Activated CD8-positive, alpha-beta T cell treated with anti-CD3 and anti-CD28 coated beads for 36 hours (primary cell): ENCODE measurements around the gene MMRN2. TPM values are rescaled to one million over a fixed set of nuclear protein-coding genes. Genes with fewer than 3 reads are reported as not detected.

ENCODE experiments used
- ATAC-seq: fragments of 200-7000 bp; cut with Tn5 transposase; one replicate; pipeline ENCODE4 v1.10.0; 2021; ENCODE audit warnings: mild to moderate bottlenecking, moderate library complexity
- CTCF ChIA-PET: fragments of 350-600 bp; sonication (Branson Sonifier 250); formaldehyde crosslinking; loops from one replicate; lab custom pipeline; 2021; ENCODE audit warnings: antibody characterized with exemption; lab: Charles Lee
- POLR2A ChIA-PET: fragments of 350-600 bp; sonication (Branson Sonifier 250); formaldehyde crosslinking; loops from one replicate; lab custom pipeline; 2021; ENCODE audit warnings: antibody characterized with exemption; lab: Charles Lee
- DNase-seq: peaks from one replicate; pipeline ENCODE4 v3.0.0-alpha.2; 2020
- H3K27ac Mint-ChIP-seq: one replicate; pipeline ENCODE4 v1.8.0; 2021; ENCODE audit warnings: mild to moderate bottlenecking, mixed read lengths
- H3K27me3 Mint-ChIP-seq: one replicate; pipeline ENCODE4 v1.8.0; 2021; ENCODE audit warnings: mixed read lengths
- H3K36me3 Mint-ChIP-seq: one replicate; pipeline ENCODE4 v1.8.0; 2021; ENCODE audit warnings: low read depth, mixed read lengths
- H3K4me1 Mint-ChIP-seq: one replicate; pipeline ENCODE4 v1.8.0; 2021; ENCODE audit warnings: low read depth, mixed read lengths
- H3K4me3 Mint-ChIP-seq: one replicate; pipeline ENCODE4 v1.8.0; 2021; ENCODE audit warnings: mild to moderate bottlenecking, moderate library complexity, mixed read lengths
- H3K9me3 Mint-ChIP-seq: one replicate; pipeline ENCODE4 v1.8.0; 2021; ENCODE audit warnings: mixed read lengths
- CTCF ChIP-seq: fragments of 200-600 bp; IDR thresholded peaks from one replicate; pipeline ENCODE4 v1.8.0; 2022; ENCODE audit warnings: antibody characterized with exemption, mild to moderate bottlenecking
- intact Hi-C: fragments of 100-400 bp; cut with micrococcal nuclease; formaldehyde crosslinking; loops from one replicate; pipeline ENCODE4 v1.10.0; 2022
- total RNA-seq, 2 experiments: library from RNA; stranded (reverse); gene quantifications; one replicate each; pipeline ENCODE4 v1.2.3, GENCODE V29; 2021

The MMRN2 gene
- total RNA-seq, 2 experiments from 2014 or later = not detected

- no peak for TF ChIP-seq CTCF
- CTCF ChIA-PET = interaction anchor here (1.0 kb wide), 1 partner anchor 16 kb away, joined by 3 read pairs; no protein-coding TSS in a partner anchor
- intact Hi-C loops = no loop called here
- DNase-seq (no peak), ATAC-seq (no peak)
- Mint-ChIP-seq H3K36me3 (peaks cover 6% of the 10 kb centered on the region), H3K27ac (no peak overlapping the region), H3K4me3 (no peak overlapping the region), H3K4me1 (no peaks in the 10 kb centered on the region), H3K27me3 (no peaks in the 10 kb centered on the region), H3K9me3 (no peaks in the 10 kb centered on the region)
- POLR2A ChIA-PET = no interaction called here
These were observed 42.7 kb downstream of the MMRN2 start for GRCh38 chr10:86914734-86915133.

- no peak for DNase-seq
- Mint-ChIP-seq H3K4me3 (no peak overlapping the region), H3K9me3 (peaks cover 4% of the 10 kb centered on the region), H3K4me1 (no peaks in the 10 kb centered on the region), H3K27me3 (no peaks in the 10 kb centered on the region), H3K27ac (no peak overlapping the region), H3K36me3 (peaks cover 9% of the 10 kb centered on the region)
- no peak for ATAC-seq
- CTCF ChIA-PET = interaction anchor here (0.8 to 1.4 kb wide), 2 partner anchors 22 to 148 kb away, joined by 3 to 4 read pairs; no protein-coding TSS in a partner anchor
- TF ChIP-seq CTCF = no peak
- intact Hi-C loops = no loop called here
- POLR2A ChIA-PET = interaction anchor here (0.6 kb wide), 1 partner anchor 405 kb away, joined by 4 read pairs; no protein-coding TSS in a partner anchor
These were observed 52.0 kb downstream of the MMRN2 start for GRCh38 chr10:86905429-86905828.

GRCh38 chr10:86904600-86904999 lies 52.8 kb downstream of the MMRN2 start:
- Mint-ChIP-seq H3K36me3 (peaks cover 9% of the 10 kb centered on the region), H3K27me3 (no peaks in the 10 kb centered on the region), H3K4me1 (no peaks in the 10 kb centered on the region), H3K4me3 (no peak overlapping the region), H3K27ac (no peak overlapping the region), H3K9me3 (peaks cover 4% of the 10 kb centered on the region)
- intact Hi-C loops = no loop called here
- ChIA-PET POLR2A (no interaction called here), CTCF (no interaction called here)
- no peak for ATAC-seq
- TF ChIP-seq CTCF = no peak
- DNase-seq = no peak

- Mint-ChIP-seq H3K9me3 (no peaks in the 10 kb centered on the region), H3K4me1 (no peaks in the 10 kb centered on the region), H3K27me3 (no peaks in the 10 kb centered on the region), H3K4me3 (no peak overlapping the region), H3K27ac (no peak overlapping the region), H3K36me3 (peaks cover 4% of the 10 kb centered on the region)
- TF ChIP-seq CTCF = no peak
- ChIA-PET CTCF (interaction anchor here (1.4 to 4.9 kb wide), 6 partner anchors 13 to 212 kb away, joined by 3 to 36 read pairs (median 6); partner anchors contain the start of gene BMPR1A), POLR2A (no interaction called here)
- DNase-seq (no peak), ATAC-seq (no peak)
- intact Hi-C loops = no loop called here
These were observed 56.5 kb downstream of the MMRN2 start for GRCh38 chr10:86900955-86901354.

- peak; percentile 74 for TF ChIP-seq CTCF
- ATAC-seq = peak; percentile 65
- no peaks in the 10 kb centered on the region for H3K9me3 Mint-ChIP-seq
- no peaks in the 10 kb centered on the region for H3K27me3 Mint-ChIP-seq
- no peaks in the 10 kb centered on the region for H3K36me3 Mint-ChIP-seq
- peak; percentile 66 for DNase-seq
- ChIA-PET CTCF (interaction anchor here (0.7 to 4.9 kb wide), 14 partner anchors 8 to 227 kb away, joined by 3 to 36 read pairs (median 4); partner anchors contain the start of gene BMPR1A), POLR2A (no interaction called here)
- no peak overlapping the region for H3K27ac Mint-ChIP-seq
- no peak overlapping the region for H3K4me3 Mint-ChIP-seq
- no peaks in the 10 kb centered on the region for H3K4me1 Mint-ChIP-seq
- intact Hi-C loops = loop anchor here (2.0 kb wide), 1 partner anchor 215 kb away; no protein-coding TSS in a partner anchor
These were observed 57.6 kb downstream of the MMRN2 start for GRCh38 chr10:86899670-86900276.
